Esophagus squamous epithelium (tissue), 5 donors: Measurements from ENCODE around the gene TOMM70. TPM values are rescaled to one million over a fixed set of nuclear protein-coding genes. Genes with fewer than 3 reads are reported as not detected.
"Not testable (repeated sequence)": the region's sequence is repeated elsewhere in the genome, so short reads cannot be mapped to it uniquely, and the experiment has no call there.

Experiments used
- DNase-seq: peaks from one replicate; lab custom pipeline; 2025; lab: John Stamatoyannopoulos, UW
- H3K27ac ChIP-seq, 4 donors: fragments of 200-600 bp; sonication (generic); one replicate each; pipeline ENCODE4 v1.5.1; 2016 to 2019; ENCODE audit warnings: mild to moderate bottlenecking in 1 of 4
- H3K27me3 ChIP-seq, 4 donors: fragments of 200-600 bp; sonication (generic); 1 replicate in 3 of 4; 2 replicates in 1 of 4; pipeline versions ENCODE4 v1.5.1 to v1.6.0; 2017 to 2021; ENCODE audit warnings: antibody characterized with exemption in 1 of 4
- H3K36me3 ChIP-seq, 3 donors: fragments of 200-600 bp; sonication (generic); one replicate each; pipeline ENCODE4 v1.5.1; 2016 to 2019
- H3K4me1 ChIP-seq, 3 donors: fragments of 200-600 bp; sonication (generic); one replicate each; pipeline ENCODE4 v1.5.1; 2017 to 2019
- H3K4me3 ChIP-seq, 4 donors: fragments of 200-600 bp; sonication (generic); 1 replicate in 3 of 4; 2 replicates in 1 of 4; pipeline ENCODE4 v1.5.1; 2016 to 2019; ENCODE audit warnings: mild to moderate bottlenecking in 2 of 4, moderate library complexity in 1 of 4
- H3K9me3 ChIP-seq, 3 donors: fragments of 200-600 bp; sonication (generic); one replicate each; pipeline ENCODE4 v1.5.1; 2016 to 2019
- POLR2A ChIP-seq, 4 donors: fragments of 450-650 bp; IDR thresholded peaks; one replicate each; pipeline ENCODE4 v1.6.1; 2017; ENCODE audit warnings: antibody characterized with exemption in 4 of 4, mild to moderate bottlenecking in 4 of 4, moderate library complexity in 3 of 4
- WGBS, 2 donors: methylation state at CpG; one replicate each; pipeline ENCODE4 v1.1.5; 2018; 5-methylcytosine and 5-hydroxymethylcytosine counted together
- intact Hi-C: fragments of 100-400 bp; cut with DNase I; formaldehyde crosslinking; loops from one replicate; pipeline ENCODE4 v1.15.0; 2022
- total RNA-seq, 4 donors: library from RNA; depleted of rRNA; stranded (reverse); fragments of >200 nt; gene quantifications; one replicate each; pipeline ENCODE4 v1.1.0, GENCODE V29; 2016
- TF ChIP-seq, protein P1 (sequence below), 6 experiments: fragments of 450-650 bp in 4 of 6; fragments of 200-600 bp in 2 of 6; sonication (generic) in 2 of 6; IDR thresholded peaks; one replicate each; pipeline ENCODE4 v1.5.1; 2016 to 2019; ENCODE audit warnings: antibody characterized with exemption in 6 of 6, mild to moderate bottlenecking in 4 of 6, moderate library complexity in 4 of 6
- donor health status: DM: yes; HTN: yes; CAD: no.

TOMM70 gene
- total RNA-seq, 4 donors from 2014 or later, result 32.0 to 51.3 (median 44.3) TPM

DNA sequence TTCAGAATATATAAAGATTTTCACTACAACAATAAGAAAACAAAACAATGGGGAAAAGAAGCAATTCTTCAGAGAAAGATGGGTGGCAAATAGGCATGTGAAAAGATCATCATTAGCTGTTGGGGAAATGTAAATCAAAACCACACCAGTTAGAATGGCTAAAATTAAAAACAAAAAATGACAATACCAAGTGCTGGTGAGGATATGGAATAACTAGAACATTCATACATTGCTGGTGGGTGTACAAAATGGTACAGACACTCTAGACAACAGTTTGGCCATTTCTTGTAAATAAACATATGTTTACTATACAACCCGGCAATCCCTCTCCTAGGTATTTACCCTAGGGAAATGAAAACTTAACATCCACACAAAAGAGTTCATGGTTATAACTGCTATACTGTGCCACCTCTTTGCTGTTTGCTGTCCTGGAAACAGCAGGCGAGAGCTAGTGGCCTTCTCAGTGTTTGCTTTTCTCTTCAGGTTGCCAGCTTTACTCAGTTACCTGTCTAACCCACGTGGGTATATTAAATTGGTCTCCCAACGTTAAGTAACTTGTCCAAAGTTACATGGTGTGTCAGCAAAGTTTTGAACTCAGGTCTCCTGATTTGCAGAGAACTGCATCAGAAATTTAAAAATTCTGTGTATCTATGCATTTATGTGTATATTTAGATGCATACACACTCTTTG is 70.9 kb downstream of the TOMM70 start:
- WGBS, 2 donors, result 75 to 81% methylated on average over 4 of the region's 4 CpGs
- intact Hi-C loops, result no loop called here
- TF ChIP-seq POLR2A (IDR thresholded peaks at IDR 0.05), result no peak
- TF ChIP-seq, protein P1, sequence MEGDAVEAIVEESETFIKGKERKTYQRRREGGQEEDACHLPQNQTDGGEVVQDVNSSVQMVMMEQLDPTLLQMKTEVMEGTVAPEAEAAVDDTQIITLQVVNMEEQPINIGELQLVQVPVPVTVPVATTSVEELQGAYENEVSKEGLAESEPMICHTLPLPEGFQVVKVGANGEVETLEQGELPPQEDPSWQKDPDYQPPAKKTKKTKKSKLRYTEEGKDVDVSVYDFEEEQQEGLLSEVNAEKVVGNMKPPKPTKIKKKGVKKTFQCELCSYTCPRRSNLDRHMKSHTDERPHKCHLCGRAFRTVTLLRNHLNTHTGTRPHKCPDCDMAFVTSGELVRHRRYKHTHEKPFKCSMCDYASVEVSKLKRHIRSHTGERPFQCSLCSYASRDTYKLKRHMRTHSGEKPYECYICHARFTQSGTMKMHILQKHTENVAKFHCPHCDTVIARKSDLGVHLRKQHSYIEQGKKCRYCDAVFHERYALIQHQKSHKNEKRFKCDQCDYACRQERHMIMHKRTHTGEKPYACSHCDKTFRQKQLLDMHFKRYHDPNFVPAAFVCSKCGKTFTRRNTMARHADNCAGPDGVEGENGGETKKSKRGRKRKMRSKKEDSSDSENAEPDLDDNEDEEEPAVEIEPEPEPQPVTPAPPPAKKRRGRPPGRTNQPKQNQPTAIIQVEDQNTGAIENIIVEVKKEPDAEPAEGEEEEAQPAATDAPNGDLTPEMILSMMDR (IDR thresholded peaks at IDR 0.05), result no peak

DNA sequence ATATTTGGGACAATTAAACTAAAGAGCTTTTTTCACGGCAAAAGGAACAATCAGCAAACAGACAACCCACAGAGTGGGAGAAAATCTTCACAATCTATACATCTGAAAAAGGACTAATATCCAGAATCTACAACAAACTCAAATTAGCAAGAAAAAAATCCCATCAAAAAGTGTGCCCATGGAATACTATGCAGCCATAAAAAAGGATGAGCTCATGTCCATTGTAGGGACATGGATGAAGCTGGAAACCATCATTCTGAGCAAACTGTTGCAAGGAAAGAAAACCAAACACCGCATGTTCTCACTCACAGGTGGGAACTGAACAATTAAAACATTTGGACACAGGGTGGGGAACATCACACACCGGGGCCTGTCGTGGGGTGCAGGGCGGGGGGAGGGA is 73.5 kb downstream of the TOMM70 start:
- H3K27ac ChIP-seq, H3K4me3 ChIP-seq, DNase-seq, H3K4me1 ChIP-seq, H3K27me3 ChIP-seq, intact Hi-C loops, H3K9me3 ChIP-seq: not testable (repeated sequence)
- peaks cover 0 to 45% (median 4%) of the 10 kb centered on the region in 3 donors for H3K36me3 ChIP-seq
- 95 to 98% methylated on average over 5 of the region's 5 CpGs for WGBS, 2 donors

More for the DNA sequence above, 70.9 kb downstream of the TOMM70 start:
- Histone ChIP-seq H3K9me3 (no peaks in the 10 kb centered on the region), H3K27me3 (no peaks in the 10 kb centered on the region), H3K4me1 (peaks cover 0 to 9% (median 6%) of the 10 kb centered on the region in 3 donors), H3K27ac (no peak overlapping the region), H3K4me3 (no peak overlapping the region), H3K36me3 (peaks cover 0 to 24% (median 0%) of the 10 kb centered on the region in 3 donors)
- DNase-seq, result no peak

DNA sequence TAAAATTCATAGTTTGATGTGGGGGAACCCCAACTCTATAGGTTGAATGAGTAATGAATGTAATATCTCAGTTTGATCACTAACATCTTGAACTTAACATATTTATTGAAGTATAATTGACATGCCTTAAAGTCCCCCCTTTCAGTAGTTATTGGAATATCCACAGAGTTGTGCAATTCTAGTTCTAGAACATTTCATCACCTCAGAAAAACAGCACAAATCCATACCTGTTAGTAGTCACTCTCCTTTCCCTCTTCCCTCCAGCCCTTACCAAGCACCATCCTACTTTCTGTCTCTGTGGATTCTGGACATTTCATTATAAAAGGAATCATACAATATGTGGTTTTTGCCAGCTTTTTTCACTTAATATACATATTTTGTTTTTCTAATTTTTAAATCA is 75.1 kb downstream of the TOMM70 start:
- no peak overlapping the region for H3K4me3 ChIP-seq
- peaks cover 0 to 59% (median 4%) of the 10 kb centered on the region in 3 donors for H3K36me3 ChIP-seq
- TF ChIP-seq POLR2A (IDR thresholded peaks at IDR 0.05), result no peak
- TF ChIP-seq, protein P1 (IDR thresholded peaks at IDR 0.05), result no peak
- DNase-seq, result no peak
- H3K27ac ChIP-seq, result no peak overlapping the region
- no peaks in the 10 kb centered on the region for H3K9me3 ChIP-seq
- H3K4me1 ChIP-seq, result no peaks in the 10 kb centered on the region
- intact Hi-C loops, result no loop called here
- no peaks in the 10 kb centered on the region for H3K27me3 ChIP-seq

DNA sequence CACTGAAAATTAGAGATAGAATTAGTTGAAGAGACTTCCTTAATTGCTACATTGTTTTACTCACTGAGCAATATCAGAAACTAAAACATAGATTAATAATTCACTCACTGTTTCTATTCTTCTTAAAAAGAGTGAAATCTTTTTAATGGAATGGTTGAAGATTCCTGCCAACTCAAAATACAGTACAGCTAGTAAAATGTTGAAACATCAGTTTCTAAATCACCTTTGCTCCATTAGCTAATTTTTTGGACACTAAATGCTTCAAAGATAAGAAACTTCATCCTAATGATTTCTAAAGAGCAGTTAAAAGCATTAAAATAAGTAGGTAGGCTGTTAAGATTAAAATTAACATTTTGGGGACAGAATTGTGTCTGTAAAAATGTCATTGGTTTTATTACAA is 76.8 kb downstream of the TOMM70 start:
- intact Hi-C loops, result no loop called here
- TF ChIP-seq POLR2A (IDR thresholded peaks at IDR 0.05), result no peak
- TF ChIP-seq, protein P1 (IDR thresholded peaks at IDR 0.05), result no peak
- no peaks in the 10 kb centered on the region for H3K9me3 ChIP-seq

DNA sequence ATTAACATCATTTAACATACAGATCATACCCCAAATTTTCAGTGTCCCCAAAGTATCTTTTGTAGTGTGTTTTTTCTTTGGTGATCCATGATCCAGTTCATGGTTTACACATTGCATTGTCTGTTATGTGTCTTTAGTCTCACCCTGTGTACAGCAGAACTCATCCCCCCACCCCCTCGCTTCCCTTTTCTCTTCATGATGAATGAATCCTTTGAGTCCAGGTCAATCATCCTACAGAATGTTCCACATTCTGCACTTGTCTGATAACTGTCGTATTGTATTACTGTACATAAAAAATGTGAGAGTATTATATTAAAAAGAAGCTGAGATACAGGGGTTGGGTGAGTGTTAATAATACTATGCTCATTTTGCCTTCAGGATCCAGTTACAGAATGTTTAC is 80.9 kb downstream of the TOMM70 start:
- H3K9me3 ChIP-seq, result no peaks in the 10 kb centered on the region
- no peak for TF ChIP-seq POLR2A (IDR thresholded peaks at IDR 0.05)
- TF ChIP-seq, protein P1 (IDR thresholded peaks at IDR 0.05), result no peak
- intact Hi-C loops, result no loop called here
- DNase-seq, result no peak
- H3K4me3 ChIP-seq, result no peak overlapping the region
- no peaks in the 10 kb centered on the region for H3K27me3 ChIP-seq
- H3K4me1 ChIP-seq, result peaks cover 0 to 6% (median 0%) of the 10 kb centered on the region in 3 donors
- no peak overlapping the region for H3K27ac ChIP-seq
- WGBS, 2 donors, result 95 to 100% methylated on average over 2 of the region's 2 CpGs
- peaks cover 0 to 70% (median 15%) of the 10 kb centered on the region in 3 donors for H3K36me3 ChIP-seq

More for the DNA sequence above, 76.8 kb downstream of the TOMM70 start:
- H3K27ac ChIP-seq, result no peak overlapping the region
- H3K36me3 ChIP-seq, result peaks cover 0 to 76% (median 15%) of the 10 kb centered on the region in 3 donors
- H3K4me3 ChIP-seq, result no peak overlapping the region
- no peaks in the 10 kb centered on the region for H3K27me3 ChIP-seq
- no peak for DNase-seq
- H3K4me1 ChIP-seq, result no peaks in the 10 kb centered on the region
